H9 (cell line): ENCODE results near the gene PLXNC1. TPM values are rescaled to one million over a fixed set of nuclear protein-coding genes. Genes with fewer than 3 reads are reported as not detected.

ENCODE experiments used
- DNase-seq: peaks from one replicate; pipeline ENCODE4 v3.0.0-alpha.2; 2017
- H2AFZ ChIP-seq: one replicate; pipeline ENCODE4 v1.6.1; 2013; ENCODE audit warnings: mild to moderate bottlenecking, low read length, control low read depth, moderate library complexity
- H2AK5ac ChIP-seq: 2 replicates; pipeline ENCODE4 v1.6.1; 2013; ENCODE audit warnings: low read length, control low read depth, mixed read lengths; ENCODE audit not compliant: insufficient read length
- H2BK120ac ChIP-seq: one replicate; pipeline ENCODE4 v1.6.1; 2013; ENCODE audit warnings: low read depth, mild to moderate bottlenecking, low read length, control low read depth, inconsistent platforms; ENCODE audit not compliant: poor library complexity, severe bottlenecking
- H2BK12ac ChIP-seq: 2 replicates; pipeline ENCODE4 v1.6.1; 2013; ENCODE audit warnings: low read length, control low read depth, mixed read lengths, low read depth; ENCODE audit not compliant: insufficient read length
- H2BK15ac ChIP-seq: 2 replicates; pipeline ENCODE4 v1.6.1; 2013; ENCODE audit warnings: low read depth, low read length, control low read depth
- H2BK20ac ChIP-seq: one replicate; pipeline ENCODE4 v1.6.1; 2013; ENCODE audit warnings: low read depth, mild to moderate bottlenecking, low read length, control low read depth, inconsistent platforms; ENCODE audit not compliant: poor library complexity, severe bottlenecking
- H2BK5ac ChIP-seq: 2 replicates; pipeline ENCODE4 v1.6.1; 2013; ENCODE audit warnings: low read length, control low read depth, mixed read lengths; ENCODE audit not compliant: insufficient read length
- H3K14ac ChIP-seq: 2 replicates; pipeline ENCODE4 v1.6.1; 2013; ENCODE audit warnings: low read length, control low read depth; ENCODE audit not compliant: insufficient read depth
- H3K18ac ChIP-seq: 2 replicates; pipeline ENCODE4 v1.6.1; 2013; ENCODE audit warnings: low read depth, mild to moderate bottlenecking, mixed read lengths, low read length, control low read depth; ENCODE audit not compliant: insufficient read length
- H3K23ac ChIP-seq: 2 replicates; pipeline ENCODE4 v1.6.1; 2013; ENCODE audit warnings: low read length, control low read depth, mixed read lengths, low read depth; ENCODE audit not compliant: insufficient read length
- H3K23me2 ChIP-seq: 2 replicates; pipeline ENCODE4 v1.6.1; 2013; ENCODE audit warnings: low read depth, mild to moderate bottlenecking, mixed read lengths, low read length, control low read depth; ENCODE audit not compliant: insufficient read length, poor library complexity, severe bottlenecking
- H3K27ac ChIP-seq: 2 replicates; pipeline ENCODE4 v1.5.1; 2013; ENCODE audit warnings: low read length, control low read depth, mixed read lengths, low read depth; ENCODE audit not compliant: insufficient read length
- H3K27me3 ChIP-seq: 2 replicates; pipeline ENCODE4 v1.6.1; 2013; ENCODE audit warnings: low read length, control low read depth, inconsistent platforms; ENCODE audit not compliant: insufficient read depth
- H3K4ac ChIP-seq: 2 replicates; pipeline ENCODE4 v1.6.1; 2013; ENCODE audit warnings: low read depth, mild to moderate bottlenecking, control low read depth, inconsistent platforms, low read length, moderate library complexity
- H3K4me1 ChIP-seq: 2 replicates; pipeline ENCODE4 v1.6.1; 2013; ENCODE audit warnings: low read length, control low read depth, inconsistent platforms; ENCODE audit not compliant: insufficient read depth
- H3K4me2 ChIP-seq: 2 replicates; pipeline ENCODE4 v1.6.1; 2013; ENCODE audit warnings: low read length, control low read depth, mixed read lengths; ENCODE audit not compliant: insufficient read length, insufficient read depth
- H3K56ac ChIP-seq: 2 replicates; pipeline ENCODE4 v1.6.1; 2013; ENCODE audit warnings: low read depth, mild to moderate bottlenecking, mixed read lengths, low read length, control low read depth; ENCODE audit not compliant: insufficient read length
- H3K79me1 ChIP-seq: 2 replicates; pipeline ENCODE4 v1.6.1; 2013; ENCODE audit warnings: low read depth, mild to moderate bottlenecking, moderate library complexity, low read length, control low read depth, inconsistent platforms; ENCODE audit not compliant: insufficient read depth, poor library complexity, severe bottlenecking
- H3K79me2 ChIP-seq: 2 replicates; pipeline ENCODE4 v1.6.1; 2013; ENCODE audit warnings: low read length, control low read depth, inconsistent platforms; ENCODE audit not compliant: insufficient read depth
- H3K9ac ChIP-seq: 2 replicates; pipeline ENCODE4 v1.6.1; 2013; ENCODE audit warnings: low read length, control low read depth, mixed read lengths; ENCODE audit not compliant: insufficient read length; ENCODE audit errors: extremely low read depth
- H3K9me3 ChIP-seq: one replicate; pipeline ENCODE4 v1.6.1; 2013; ENCODE audit warnings: low read depth, low read length, inconsistent platforms; ENCODE audit not compliant: control insufficient read depth
- H3T11ph ChIP-seq: one replicate; pipeline ENCODE4 v1.6.1; 2013; ENCODE audit warnings: mild to moderate bottlenecking, low read length, control low read depth, inconsistent platforms
- H4K20me1 ChIP-seq: one replicate; pipeline ENCODE4 v1.6.1; 2013; ENCODE audit not compliant: control insufficient read depth, insufficient read length, insufficient read depth
- H4K5ac ChIP-seq: 2 replicates; pipeline ENCODE4 v1.6.1; 2013; ENCODE audit warnings: low read depth, mild to moderate bottlenecking, mixed read lengths, low read length, control low read depth; ENCODE audit not compliant: insufficient read length
- H4K8ac ChIP-seq: replicated peaks from 2 replicates; pipeline ENCODE4 v1.6.1; 2013; ENCODE audit warnings: low read length, control low read depth, mixed read lengths, low read depth; ENCODE audit not compliant: insufficient read length
- H4K91ac ChIP-seq: 2 replicates; pipeline ENCODE4 v1.6.1; 2013; ENCODE audit warnings: low read depth, mild to moderate bottlenecking, moderate library complexity, mixed read lengths, low read length, control low read depth; ENCODE audit not compliant: insufficient read length
- H3K27ac Mint-ChIP-seq, 3 experiments: 2 replicates in 2 of 3; 3 replicates in 1 of 3; pipeline ENCODE4 v1.8.0; 2020 to 2021; ENCODE audit warnings: mixed read lengths in 3 of 3, mild to moderate bottlenecking in 1 of 3, moderate library complexity in 1 of 3
- H3K27me3 Mint-ChIP-seq: 2 replicates; pipeline ENCODE4 v1.8.0; 2021; ENCODE audit warnings: low read depth, mild to moderate bottlenecking, moderate library complexity, mixed read lengths
- H3K36me3 Mint-ChIP-seq, 3 experiments: 2 replicates in 2 of 3; 3 replicates in 1 of 3; pipeline ENCODE4 v1.8.0; 2020 to 2021; ENCODE audit warnings: low read depth in 3 of 3, mixed read lengths in 3 of 3; ENCODE audit not compliant: insufficient read depth in 1 of 3
- H3K4me1 Mint-ChIP-seq, 2 experiments: 2 replicates each; pipeline ENCODE4 v1.8.0; 2020; ENCODE audit warnings: mixed read lengths in 2 of 2
- H3K4me3 Mint-ChIP-seq, 2 experiments: 2 replicates in 1 of 2; 3 replicates in 1 of 2; pipeline ENCODE4 v1.8.0; 2020 to 2021; ENCODE audit warnings: mild to moderate bottlenecking in 2 of 2, mixed read lengths in 2 of 2, moderate library complexity in 1 of 2
- H3K9me3 Mint-ChIP-seq, 2 experiments: 2 replicates in 1 of 2; 3 replicates in 1 of 2; pipeline ENCODE4 v1.8.0; 2020; ENCODE audit warnings: mild to moderate bottlenecking in 2 of 2, mixed read lengths in 2 of 2, moderate library complexity in 1 of 2
- WGBS: extraction: QIAGEN DNeasy Blood & Tissue Kit; methylation state at CpG from one replicate; pipeline ENCODE4 v1.1.7; 2013; ENCODE audit warnings: missing lambda C conversion rate, low lambda C conversion rate, mixed read lengths; ENCODE audit not compliant: insufficient read length; ENCODE audit errors: extremely low coverage; 5-methylcytosine and 5-hydroxymethylcytosine counted together
- total RNA-seq: library from RNA; stranded (reverse); gene quantifications from 2 replicates; pipeline ENCODE4 v1.2.1, GENCODE V29; 2021
- TF ChIP-seq, protein P1 (sequence below): fragments of 200-600 bp; sonication (generic); conservative IDR thresholded peaks from 3 replicates; pipeline ENCODE4 v1.8.0; 2021; ENCODE audit warnings: antibody characterized with exemption, mild to moderate bottlenecking

PLXNC1 gene
- total RNA-seq, 1 experiment from 2014 or later = 1.2 TPM

DNA sequence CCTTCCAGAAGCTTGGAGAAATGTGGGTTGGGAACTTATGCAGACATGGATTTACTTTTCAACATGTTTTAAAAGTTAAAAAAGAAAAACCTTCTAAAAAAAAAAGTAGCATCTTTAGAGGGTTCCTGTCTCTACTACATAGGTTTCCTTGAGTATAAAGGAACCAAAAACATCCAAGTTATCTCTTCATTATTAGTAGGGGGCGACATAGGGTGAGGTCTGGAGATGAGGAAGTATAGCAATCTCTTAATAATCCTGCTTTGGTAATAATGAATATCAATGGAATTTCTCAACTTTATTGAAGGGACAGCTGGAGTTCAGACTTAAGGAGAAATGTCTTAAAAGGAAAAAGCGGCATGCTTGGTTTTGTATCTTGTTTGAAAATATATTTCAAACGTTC, 6.5 kb upstream of the PLXNC1 start:
- Histone ChIP-seq H3K4me2 (no peak overlapping the region), H2BK15ac (no peak overlapping the region), H3K4me1 (no peaks in the 10 kb centered on the region), H2BK5ac (no peak overlapping the region), H3K79me1 (no peaks in the 10 kb centered on the region), H3K27ac (no peak overlapping the region), H3K4ac (no peak overlapping the region), H2BK12ac (no peak overlapping the region), H2AK5ac (no peak overlapping the region), H3K56ac (no peak overlapping the region), H3T11ph (no peak overlapping the region), H3K14ac (no peak overlapping the region), H3K9me3 (no peaks in the 10 kb centered on the region), H3K27me3 (peaks cover 6% of the 10 kb centered on the region; the same call in 1 of the 2 replicates), H2BK20ac (no peak overlapping the region), H4K8ac (no peak overlapping the region), H2AFZ (no peak overlapping the region), H3K18ac (no peak overlapping the region), H3K79me2 (no peaks in the 10 kb centered on the region), H3K23me2 (no peaks in the 10 kb centered on the region), H2BK120ac (no peak overlapping the region), H4K20me1 (no peaks in the 10 kb centered on the region), H4K5ac (no peak overlapping the region), H3K9ac (no peak overlapping the region), H3K23ac (no peak overlapping the region), H4K91ac (no peak overlapping the region)
- H3K4me3 Mint-ChIP-seq = no peak overlapping the region
- TF ChIP-seq, protein P1, sequence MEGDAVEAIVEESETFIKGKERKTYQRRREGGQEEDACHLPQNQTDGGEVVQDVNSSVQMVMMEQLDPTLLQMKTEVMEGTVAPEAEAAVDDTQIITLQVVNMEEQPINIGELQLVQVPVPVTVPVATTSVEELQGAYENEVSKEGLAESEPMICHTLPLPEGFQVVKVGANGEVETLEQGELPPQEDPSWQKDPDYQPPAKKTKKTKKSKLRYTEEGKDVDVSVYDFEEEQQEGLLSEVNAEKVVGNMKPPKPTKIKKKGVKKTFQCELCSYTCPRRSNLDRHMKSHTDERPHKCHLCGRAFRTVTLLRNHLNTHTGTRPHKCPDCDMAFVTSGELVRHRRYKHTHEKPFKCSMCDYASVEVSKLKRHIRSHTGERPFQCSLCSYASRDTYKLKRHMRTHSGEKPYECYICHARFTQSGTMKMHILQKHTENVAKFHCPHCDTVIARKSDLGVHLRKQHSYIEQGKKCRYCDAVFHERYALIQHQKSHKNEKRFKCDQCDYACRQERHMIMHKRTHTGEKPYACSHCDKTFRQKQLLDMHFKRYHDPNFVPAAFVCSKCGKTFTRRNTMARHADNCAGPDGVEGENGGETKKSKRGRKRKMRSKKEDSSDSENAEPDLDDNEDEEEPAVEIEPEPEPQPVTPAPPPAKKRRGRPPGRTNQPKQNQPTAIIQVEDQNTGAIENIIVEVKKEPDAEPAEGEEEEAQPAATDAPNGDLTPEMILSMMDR = peak; percentile 21; the same call in 2 of the 3 replicates
- WGBS = no CpG with 5 or more reads among the region's 3 CpGs
- DNase-seq = no peak
- H3K27ac Mint-ChIP-seq = no peak overlapping the region
- H3K27me3 Mint-ChIP-seq = peaks cover 76% of the 10 kb centered on the region
- H3K36me3 Mint-ChIP-seq = no peaks in the 10 kb centered on the region
- no peaks in the 10 kb centered on the region; a peak in 1 of 5 replicates for H3K9me3 Mint-ChIP-seq
- peaks cover 11 to 12% of the 10 kb centered on the region in 2 experiments for H3K4me1 Mint-ChIP-seq
